Hepatocyte (in vitro differentiated cells): ENCODE data around the gene RPL22. TPM values are rescaled to one million over a fixed set of nuclear protein-coding genes. Genes with fewer than 3 reads are reported as not detected.

ENCODE experiments used
- DNase-seq: peaks from one replicate; pipeline ENCODE4 v3.0.0-alpha.2; 2016; ENCODE audit warnings: low spot score
- H2AFZ ChIP-seq: fragments of 200-600 bp; sonication (generic); 2 replicates; pipeline ENCODE4 v1.6.0; 2016; ENCODE audit warnings: antibody characterized with exemption, mild to moderate bottlenecking
- H3K27ac ChIP-seq: fragments of 200-600 bp; sonication (generic); 2 replicates; pipeline ENCODE4 v1.5.1; 2016; ENCODE audit warnings: mild to moderate bottlenecking
- H3K27me3 ChIP-seq: fragments of 200-600 bp; sonication (generic); 2 replicates; pipeline ENCODE4 v1.6.1; 2016
- H3K36me3 ChIP-seq: fragments of 200-600 bp; sonication (generic); replicated peaks from 2 replicates; pipeline ENCODE4 v1.5.1; 2016; ENCODE audit warnings: low read depth; ENCODE audit not compliant: insufficient read depth
- H3K4me1 ChIP-seq: fragments of 200-600 bp; sonication (generic); 2 replicates; pipeline ENCODE4 v1.5.1; 2016; ENCODE audit warnings: mild to moderate bottlenecking, moderate library complexity; ENCODE audit not compliant: insufficient read depth
- H3K4me2 ChIP-seq: fragments of 200-600 bp; sonication (generic); 2 replicates; pipeline ENCODE4 v1.6.0; 2016
- H3K4me3 ChIP-seq: fragments of 200-600 bp; sonication (generic); 2 replicates; pipeline ENCODE4 v1.5.1; 2016; ENCODE audit warnings: mild to moderate bottlenecking
- H3K79me2 ChIP-seq: fragments of 200-600 bp; sonication (generic); 2 replicates; pipeline ENCODE4 v1.6.0; 2017; ENCODE audit warnings: mild to moderate bottlenecking
- H3K9me2 ChIP-seq: fragments of 200-600 bp; sonication (generic); replicated peaks from 2 replicates; pipeline ENCODE4 v1.6.0; 2017; ENCODE audit warnings: mild to moderate bottlenecking; ENCODE audit not compliant: insufficient read depth
- H3K9me3 ChIP-seq: fragments of 200-600 bp; sonication (generic); 2 replicates; pipeline ENCODE4 v1.5.1; 2016; ENCODE audit warnings: low read depth, mild to moderate bottlenecking
- H4K20me1 ChIP-seq: fragments of 200-600 bp; sonication (generic); 2 replicates; pipeline ENCODE4 v1.6.0; 2016; ENCODE audit warnings: mild to moderate bottlenecking; ENCODE audit not compliant: insufficient read depth, poor library complexity, severe bottlenecking
- EZH2 ChIP-seq: fragments of 200-600 bp; sonication (generic); IDR thresholded peaks from 2 replicates; pipeline ENCODE4 v1.6.1; 2016; ENCODE audit warnings: antibody characterized with exemption, mild to moderate bottlenecking, borderline replicate concordance
- EZH2phosphoT487 ChIP-seq: fragments of 200-600 bp; sonication (generic); IDR thresholded peaks from one replicate; pipeline ENCODE4 v1.6.1; 2018; ENCODE audit warnings: antibody characterized with exemption, mild to moderate bottlenecking, low read depth, moderate library complexity; ENCODE audit not compliant: unreplicated experiment, severe bottlenecking
- WGBS: methylation state at CpG from one replicate; pipeline ENCODE4 v1.1.6; 2016; ENCODE audit warnings: low lambda C conversion rate; ENCODE audit errors: missing lambda C conversion rate; 5-methylcytosine and 5-hydroxymethylcytosine counted together
- polyA plus RNA-seq: library from polyadenylated mRNA; unstranded; fragments of >200 nt; fragmentation: Nextera tagmentation; extraction: Ambion mirVana; gene quantifications from 2 replicates; pipeline ENCODE4 v1.2.1, GENCODE V29; 2016
- total RNA-seq: library from RNA; depleted of rRNA; stranded (reverse); fragments of >200 nt; gene quantifications from 2 replicates; pipeline ENCODE4 v1.2.3, GENCODE V29; 2014
- TF ChIP-seq, protein P1 (sequence below): fragments of 200-600 bp; sonication (generic); IDR thresholded peaks from 2 replicates; pipeline ENCODE4 v1.5.1; 2016; ENCODE audit warnings: antibody characterized with exemption, mild to moderate bottlenecking; ENCODE audit not compliant: poor library complexity

The RPL22 gene
- total and polyA plus RNA-seq, 2 experiments from 2014 or later, result 103 to 168 TPM

GRCh38 chr1:6185635-6186382 is 13.6 kb downstream of the RPL22 start:
- Histone ChIP-seq H3K36me3 (no peaks in the 10 kb centered on the region), H3K9me2 (no peaks in the 10 kb centered on the region), H3K4me1 (peaks cover 5% of the 10 kb centered on the region), H3K79me2 (peaks cover 27% of the 10 kb centered on the region), H2AFZ (no peak overlapping the region), H3K27ac (no peak overlapping the region), H3K9me3 (no peaks in the 10 kb centered on the region), H4K20me1 (peaks cover 57% of the 10 kb centered on the region), H3K4me2 (no peak overlapping the region), H3K27me3 (peaks cover 12% of the 10 kb centered on the region), H3K4me3 (no peak overlapping the region)
- DNase-seq, result peak; percentile 60
- WGBS, result 77% methylated on average over 10 of the region's 10 CpGs
- TF ChIP-seq, protein P1, sequence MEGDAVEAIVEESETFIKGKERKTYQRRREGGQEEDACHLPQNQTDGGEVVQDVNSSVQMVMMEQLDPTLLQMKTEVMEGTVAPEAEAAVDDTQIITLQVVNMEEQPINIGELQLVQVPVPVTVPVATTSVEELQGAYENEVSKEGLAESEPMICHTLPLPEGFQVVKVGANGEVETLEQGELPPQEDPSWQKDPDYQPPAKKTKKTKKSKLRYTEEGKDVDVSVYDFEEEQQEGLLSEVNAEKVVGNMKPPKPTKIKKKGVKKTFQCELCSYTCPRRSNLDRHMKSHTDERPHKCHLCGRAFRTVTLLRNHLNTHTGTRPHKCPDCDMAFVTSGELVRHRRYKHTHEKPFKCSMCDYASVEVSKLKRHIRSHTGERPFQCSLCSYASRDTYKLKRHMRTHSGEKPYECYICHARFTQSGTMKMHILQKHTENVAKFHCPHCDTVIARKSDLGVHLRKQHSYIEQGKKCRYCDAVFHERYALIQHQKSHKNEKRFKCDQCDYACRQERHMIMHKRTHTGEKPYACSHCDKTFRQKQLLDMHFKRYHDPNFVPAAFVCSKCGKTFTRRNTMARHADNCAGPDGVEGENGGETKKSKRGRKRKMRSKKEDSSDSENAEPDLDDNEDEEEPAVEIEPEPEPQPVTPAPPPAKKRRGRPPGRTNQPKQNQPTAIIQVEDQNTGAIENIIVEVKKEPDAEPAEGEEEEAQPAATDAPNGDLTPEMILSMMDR, result peak; percentile 54
- TF ChIP-seq EZH2phosphoT487, result no peak

DNA sequence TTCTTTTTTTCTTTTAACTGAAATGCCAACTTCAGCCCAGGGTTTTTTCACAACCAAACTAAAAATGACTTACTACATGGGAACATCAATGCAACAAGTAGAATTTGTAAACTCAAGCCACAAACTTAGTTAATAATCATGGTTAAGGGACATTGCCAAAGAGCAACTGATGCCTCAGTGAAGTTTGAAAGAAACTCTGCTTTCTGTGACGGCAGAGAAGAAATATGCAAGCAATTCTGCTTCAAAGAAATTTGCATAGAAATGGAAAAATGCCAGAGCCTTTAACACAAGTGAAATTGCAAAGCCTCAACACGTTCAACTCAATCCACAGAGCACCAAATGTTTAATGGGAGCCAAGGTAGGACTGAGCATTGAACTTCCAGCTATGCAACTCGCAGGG is 14.2 kb downstream of the RPL22 start:
- TF ChIP-seq, protein P1, result no peak
- no peak for TF ChIP-seq EZH2
- no peak for TF ChIP-seq EZH2phosphoT487
- Histone ChIP-seq H3K4me2 (no peak overlapping the region), H3K9me2 (no peaks in the 10 kb centered on the region), H3K4me1 (peaks cover 6% of the 10 kb centered on the region), H3K4me3 (no peak overlapping the region), H2AFZ (no peak overlapping the region), H3K27ac (no peak overlapping the region), H3K27me3 (peaks cover 17% of the 10 kb centered on the region), H3K79me2 (peaks cover 20% of the 10 kb centered on the region), H3K36me3 (no peaks in the 10 kb centered on the region), H4K20me1 (peaks cover 50% of the 10 kb centered on the region), H3K9me3 (no peaks in the 10 kb centered on the region)
- WGBS, result 80% methylated on average over 3 of the region's 3 CpGs
- DNase-seq, result no peak

DNA sequence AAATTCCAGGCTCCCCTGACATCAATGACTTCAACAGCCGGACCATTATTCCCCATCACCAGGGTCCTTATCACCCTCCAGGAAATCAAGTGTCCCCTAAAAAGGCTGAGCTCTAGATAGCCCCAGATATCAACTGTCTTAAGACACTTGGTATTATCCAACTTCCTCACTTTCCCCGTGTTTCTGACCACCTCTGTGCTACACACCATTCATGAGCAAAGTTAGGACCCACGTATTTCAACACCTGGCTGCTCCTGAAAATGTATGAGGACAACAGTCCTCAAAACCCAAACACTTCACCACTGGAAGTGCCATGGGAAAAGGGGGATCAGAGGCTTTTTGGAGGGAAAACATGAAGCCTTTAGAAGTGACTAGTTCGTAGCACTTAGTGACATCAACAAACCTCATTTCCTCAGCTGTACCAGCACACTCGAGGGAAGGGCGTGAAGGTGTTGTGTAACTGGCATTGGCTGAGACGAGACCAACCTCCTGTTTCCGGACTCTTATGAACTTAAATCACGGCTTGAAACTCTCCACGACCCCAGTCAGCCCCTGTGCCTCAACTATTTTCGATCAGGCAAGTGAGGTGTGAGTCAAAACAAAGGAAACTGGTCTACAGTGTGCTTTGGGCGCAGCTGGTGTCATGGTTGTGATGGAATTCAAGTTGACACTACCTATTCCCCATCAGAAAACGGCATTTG is 15.2 kb downstream of the RPL22 start:
- DNase-seq, result no peak
- H3K9me2 ChIP-seq, result no peaks in the 10 kb centered on the region
- peaks cover 42% of the 10 kb centered on the region for H4K20me1 ChIP-seq
- peaks cover 19% of the 10 kb centered on the region for H3K27me3 ChIP-seq
- H3K79me2 ChIP-seq, result peaks cover 11% of the 10 kb centered on the region
- no peak overlapping the region for H3K4me3 ChIP-seq
- H3K27ac ChIP-seq, result no peak overlapping the region
- no peak overlapping the region for H2AFZ ChIP-seq
- no peaks in the 10 kb centered on the region for H3K36me3 ChIP-seq
- peaks cover 6% of the 10 kb centered on the region for H3K4me1 ChIP-seq
- no peak for TF ChIP-seq EZH2
- no peak for TF ChIP-seq EZH2phosphoT487
- TF ChIP-seq, protein P1, result no peak
- no peaks in the 10 kb centered on the region for H3K9me3 ChIP-seq
- WGBS, result 89% methylated on average over 13 of the region's 13 CpGs
- H3K4me2 ChIP-seq, result no peak overlapping the region
